NCI-H128 (cell line): ENCODE measurements around the gene ZFYVE21.
"Not testable (repeated sequence)": the region's sequence is repeated elsewhere in the genome, so short reads cannot be mapped to it uniquely, and the experiment has no call there.

Experiments used
- DNase-seq: peaks from one replicate; lab custom pipeline; 2025; ENCODE audit not compliant: unreplicated experiment; lab: John Stamatoyannopoulos, UW

The ZFYVE21 gene

DNA sequence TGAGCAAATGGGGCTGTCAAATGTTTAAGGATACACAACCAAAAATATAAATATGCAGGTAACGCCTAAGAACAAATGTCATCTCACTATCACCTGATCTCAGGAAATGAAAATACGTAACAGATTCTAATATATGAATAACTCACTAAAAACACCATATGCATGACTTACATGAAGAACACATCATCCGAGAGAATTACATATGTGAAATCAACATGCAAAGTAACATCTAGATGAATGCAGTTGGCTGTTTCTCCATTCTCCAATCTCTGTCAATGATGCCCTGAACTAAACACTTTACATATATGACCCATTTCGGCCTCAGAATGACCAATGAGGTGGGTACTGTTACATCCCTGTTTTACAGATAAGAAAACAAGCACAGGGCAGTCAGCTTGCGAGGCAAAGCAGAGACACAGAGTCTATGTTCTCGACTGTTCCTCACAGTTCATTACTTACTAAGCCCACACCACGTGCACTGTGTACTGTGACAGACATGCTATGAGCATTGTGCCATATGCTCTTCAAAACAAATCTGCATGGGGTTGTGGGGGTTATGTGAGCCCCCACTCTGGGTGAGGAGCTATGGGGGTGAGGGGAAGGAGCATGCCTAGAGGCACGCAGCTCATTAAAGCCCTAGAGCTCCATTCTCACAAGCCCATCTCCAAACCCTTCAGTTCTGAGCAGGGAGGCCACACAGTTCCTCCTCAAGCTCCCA, 42.6 kb downstream of the ZFYVE21 start:
- no peak for DNase-seq

GRCh38 chr14:103762036-103762435, 46.4 kb downstream of the ZFYVE21 start:
- no peak for DNase-seq

DNA sequence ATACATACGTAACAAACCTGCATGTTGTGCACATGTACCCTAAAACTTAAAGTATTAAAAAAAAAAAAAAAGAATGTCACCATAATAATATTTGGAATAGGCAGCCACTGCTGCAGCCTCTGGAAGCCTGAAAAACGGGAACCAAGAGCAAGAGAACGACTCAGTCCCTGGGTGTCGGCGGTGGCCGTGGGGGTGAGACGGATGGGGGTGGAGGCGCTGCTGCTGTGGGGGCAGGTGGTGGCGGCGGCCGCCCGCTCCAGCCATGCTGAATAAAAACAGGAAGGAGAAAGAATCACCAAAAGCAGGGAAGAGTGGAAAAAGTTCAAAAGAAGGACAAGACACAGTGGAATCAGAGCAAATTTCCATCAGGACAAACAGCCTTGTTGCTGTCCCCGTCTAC, 46.9 kb downstream of the ZFYVE21 start:
- no peak for DNase-seq

GRCh38 chr14:103763730-103764488, 48.3 kb downstream of the ZFYVE21 start:
- no peak for DNase-seq

DNA sequence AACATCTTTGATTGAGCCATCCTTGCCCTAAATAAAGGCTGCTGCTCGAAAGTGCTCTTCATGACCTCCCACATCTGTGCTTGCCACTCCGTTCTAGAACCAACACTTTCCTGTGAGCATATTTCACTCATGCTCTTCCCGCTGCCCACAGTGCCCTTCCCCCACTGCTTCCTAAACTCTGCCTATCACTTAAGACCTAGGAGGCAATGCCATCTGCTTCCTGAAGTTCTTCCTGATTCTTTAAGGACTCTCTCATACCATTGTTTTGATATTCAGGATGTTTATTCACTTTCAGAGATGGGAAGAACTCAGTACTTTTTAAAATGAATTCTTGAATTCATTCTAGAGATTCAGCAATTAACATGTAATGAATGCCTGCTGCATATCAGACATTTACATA, 49.9 kb downstream of the ZFYVE21 start:
- no peak for DNase-seq

- no peak for DNase-seq
Measured at GRCh38 chr14:103767336-103767894, 51.8 kb downstream of the ZFYVE21 start.

- no peak for DNase-seq
Measured at GRCh38 chr14:103770500-103770899, 54.9 kb downstream of the ZFYVE21 start.

DNA sequence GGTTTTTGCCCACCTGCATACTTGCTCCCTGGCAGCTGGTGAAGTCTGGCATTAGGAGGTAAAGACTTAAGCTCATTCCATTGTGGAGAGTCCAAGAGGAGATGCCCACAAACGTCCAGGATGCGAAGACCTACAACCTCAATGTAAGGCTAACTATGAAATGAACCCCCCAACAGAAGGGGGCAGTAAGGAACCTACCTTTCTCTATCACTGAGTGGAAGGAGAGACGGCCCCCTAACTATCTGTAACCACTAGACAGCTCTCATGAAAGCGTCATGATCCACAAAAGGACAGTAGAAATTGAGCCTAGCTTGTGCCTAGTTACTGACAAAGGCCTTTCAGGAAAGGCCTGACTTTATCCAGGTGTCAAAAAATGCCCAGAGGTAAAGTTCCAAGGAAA, 55.3 kb downstream of the ZFYVE21 start:
- DNase-seq = no peak

- DNase-seq = no peak
Measured at GRCh38 chr14:103772078-103772712, 56.6 kb downstream of the ZFYVE21 start.

- no peak for DNase-seq
Measured at GRCh38 chr14:103773521-103773920, 57.9 kb downstream of the ZFYVE21 start.

DNA sequence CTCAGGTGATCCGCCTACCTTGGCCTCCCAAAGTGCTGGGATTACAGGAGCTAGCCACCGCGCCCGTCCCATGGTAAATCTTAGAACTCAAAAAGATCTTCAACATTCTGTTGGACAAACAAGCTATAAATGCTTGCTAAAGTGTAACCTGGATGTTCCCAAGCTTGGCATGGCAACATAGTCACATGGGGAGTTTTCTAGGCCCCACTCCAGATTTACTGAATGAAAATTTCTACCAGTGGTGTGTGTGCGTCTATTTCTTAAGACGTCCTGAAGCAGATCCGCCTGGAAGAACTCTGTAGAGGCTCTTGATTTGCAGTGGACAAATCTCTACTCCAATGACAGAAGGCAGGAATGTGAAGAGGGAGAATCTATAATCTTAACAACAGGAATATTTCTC, 59.9 kb downstream of the ZFYVE21 start:
- DNase-seq = no peak

GRCh38 chr14:103776319-103776718, 60.7 kb downstream of the ZFYVE21 start:
- not testable (repeated sequence) for DNase-seq

GRCh38 chr14:103782376-103782775, 66.8 kb downstream of the ZFYVE21 start:
- no peak for DNase-seq
